ENCODE measurements around the gene CCDC112.

Gene CCDC112

DNA sequence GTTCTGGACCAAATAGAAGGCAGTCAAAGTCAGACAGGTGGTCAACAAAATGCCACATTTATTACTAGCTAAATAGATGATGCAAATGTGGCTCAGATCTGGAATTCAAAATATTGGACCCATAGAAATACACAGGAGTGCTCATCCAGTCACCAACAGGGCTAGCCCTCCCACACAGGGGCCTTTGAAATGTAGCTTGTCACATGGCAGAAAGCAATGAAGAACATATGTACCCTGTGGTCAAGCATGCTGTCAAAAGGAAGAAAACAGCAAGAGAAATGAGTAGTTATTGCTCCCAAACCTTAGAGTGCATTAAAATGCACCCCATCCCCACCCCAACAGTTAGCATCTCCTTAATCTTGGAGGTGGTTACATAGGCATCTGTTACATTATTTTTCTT is 20.9 kb upstream of the CCDC112 start:
- no peak for DNase-seq

DNA sequence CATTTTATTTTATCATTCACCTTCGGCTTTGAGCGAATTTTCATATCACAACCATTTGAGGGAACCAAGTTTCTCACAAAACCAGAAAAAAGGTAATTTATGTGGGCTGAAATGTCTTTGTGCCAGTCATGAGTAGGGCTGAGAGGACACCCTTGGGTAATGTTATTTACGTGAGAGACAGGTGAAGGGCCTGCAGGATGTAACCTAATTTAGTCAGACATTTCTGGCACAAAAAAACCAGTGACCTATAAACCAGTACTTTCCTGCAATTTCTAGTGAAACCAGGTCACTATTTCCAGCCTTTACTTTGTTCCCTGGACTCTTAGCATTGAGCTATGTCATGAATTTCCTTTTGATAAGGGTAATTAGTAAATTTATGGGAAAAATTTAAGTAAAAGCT is 17.2 kb upstream of the CCDC112 start:
- DNase-seq = no peak

DNA sequence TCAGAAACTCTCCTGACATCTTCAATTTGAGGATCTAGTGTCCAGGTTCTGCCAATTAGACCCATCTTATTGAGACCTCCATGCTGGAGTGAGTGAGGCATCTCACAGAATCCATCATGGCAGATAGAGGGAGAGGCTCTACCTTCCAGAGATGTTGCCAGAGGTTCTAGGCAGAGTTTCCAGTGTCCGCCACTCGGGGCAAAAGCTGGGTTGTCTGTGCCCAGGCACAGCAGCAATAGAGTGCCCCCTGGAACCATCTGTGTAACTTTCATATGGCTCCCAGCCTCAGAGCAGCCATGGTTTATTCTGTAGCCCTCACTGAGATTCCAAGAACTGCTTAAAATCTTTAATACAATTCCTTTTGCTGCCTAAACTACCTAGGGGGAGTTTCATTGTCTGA is 16.6 kb upstream of the CCDC112 start:
- no peak for DNase-seq

DNA sequence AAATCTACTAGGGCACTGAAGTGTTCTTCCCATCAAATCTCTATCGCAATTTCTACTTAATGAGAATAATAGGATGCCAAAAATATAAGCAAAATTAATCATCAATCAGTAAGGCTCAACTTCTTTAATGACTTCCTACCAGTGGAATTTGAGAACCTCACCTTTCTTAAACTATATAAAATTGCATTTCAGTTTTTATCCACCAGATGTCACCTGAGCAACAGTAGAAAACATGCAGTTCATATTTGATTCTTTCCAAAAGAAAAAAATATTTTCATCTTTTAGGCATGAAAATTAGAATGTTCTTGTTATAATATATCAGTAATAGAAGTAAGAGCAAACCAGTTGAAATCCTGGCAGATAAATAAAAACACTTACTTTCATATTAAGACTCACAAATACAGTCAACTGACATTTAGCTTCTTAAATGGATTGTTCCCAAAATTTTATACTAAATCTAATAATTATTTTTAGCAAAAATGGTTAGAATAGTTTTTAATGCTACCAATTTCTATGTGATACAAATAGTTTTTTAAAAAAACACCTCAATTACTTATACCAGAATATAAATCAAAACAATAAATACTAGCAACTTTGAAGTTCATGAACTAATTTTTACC is 13.4 kb upstream of the CCDC112 start:
- DNase-seq = no peak

DNA sequence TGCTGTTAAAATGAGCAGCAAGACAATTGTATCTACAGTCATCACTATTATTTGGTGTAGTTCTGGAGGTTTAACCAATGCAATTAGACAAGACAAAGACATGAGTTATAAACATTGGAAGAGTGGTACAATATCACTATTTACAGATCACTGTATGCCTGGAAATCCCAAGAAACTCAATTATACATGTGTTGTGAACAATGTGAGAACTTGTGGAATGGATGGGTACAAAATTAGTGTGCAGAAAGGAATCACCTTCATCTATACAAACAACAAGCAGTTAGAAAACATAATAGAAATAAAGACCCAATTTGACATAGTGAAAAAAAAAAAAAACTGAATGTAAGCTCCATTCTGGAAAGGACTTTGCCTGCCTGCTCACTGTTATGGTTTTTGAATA is 12.4 kb upstream of the CCDC112 start:
- no peak for DNase-seq

DNA sequence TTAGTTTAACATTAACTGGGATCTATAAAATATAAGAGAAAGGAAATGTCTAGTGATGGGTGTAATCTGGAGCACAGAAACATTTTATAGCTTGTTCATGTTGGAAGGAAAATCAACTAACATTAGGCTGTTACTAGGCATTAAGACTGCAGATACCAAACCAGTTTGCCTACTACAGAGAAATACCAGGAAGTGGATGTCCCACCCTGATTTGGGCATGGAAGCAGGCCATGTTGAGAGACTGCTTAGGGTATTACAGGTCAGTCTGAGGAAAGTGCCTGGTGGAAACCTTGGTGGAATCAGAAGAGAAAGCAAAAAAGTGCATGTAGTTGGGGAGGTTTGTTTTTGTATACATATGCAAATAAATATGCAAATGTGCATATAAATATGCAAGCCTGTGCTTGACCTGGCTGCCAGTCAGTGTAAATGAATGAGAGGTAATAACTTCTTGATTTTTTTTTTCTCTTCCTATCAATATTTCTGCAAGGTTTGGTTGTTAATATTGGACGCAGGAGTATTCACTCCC is 9.6 kb upstream of the CCDC112 start:
- DNase-seq = no peak

DNA sequence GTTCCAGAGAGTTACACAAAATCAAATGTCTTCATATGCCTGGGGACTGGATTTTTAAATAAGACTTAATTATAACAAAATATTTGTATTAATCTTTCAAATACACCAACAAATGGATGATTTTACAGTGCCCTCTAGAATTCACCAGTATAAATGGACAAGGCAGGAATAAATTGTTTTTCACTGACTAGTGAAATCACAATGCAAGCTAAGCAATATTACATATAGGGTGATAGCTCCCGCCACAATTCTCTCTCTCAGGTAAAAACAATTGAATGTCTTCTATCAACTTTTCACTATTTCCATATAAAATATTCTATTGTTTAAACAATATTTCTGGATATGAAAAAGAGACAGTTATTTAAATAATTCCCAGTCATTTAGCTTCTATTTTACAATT is 8.0 kb upstream of the CCDC112 start:
- DNase-seq = no peak

DNA sequence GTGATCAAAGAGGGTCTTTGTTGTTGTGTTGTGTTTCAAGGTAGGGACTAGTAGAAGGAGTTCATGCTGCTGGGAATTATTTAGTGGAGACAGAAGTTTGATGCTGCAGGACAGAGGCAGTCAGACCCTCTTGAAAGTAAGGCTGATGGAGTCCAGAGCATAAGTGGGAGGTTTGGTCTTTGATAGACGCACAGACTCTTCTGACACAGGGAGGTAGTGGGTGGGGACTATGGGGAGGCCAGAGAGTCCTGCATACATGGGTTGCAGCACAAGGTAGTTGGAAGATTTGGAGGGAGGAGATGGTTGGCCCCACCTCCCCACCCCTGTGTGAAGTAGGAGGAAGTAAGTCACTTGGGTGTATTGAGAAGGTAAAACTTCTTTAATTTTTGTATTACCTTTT is 2.4 kb upstream of the CCDC112 start:
- DNase-seq = no peak

DNA sequence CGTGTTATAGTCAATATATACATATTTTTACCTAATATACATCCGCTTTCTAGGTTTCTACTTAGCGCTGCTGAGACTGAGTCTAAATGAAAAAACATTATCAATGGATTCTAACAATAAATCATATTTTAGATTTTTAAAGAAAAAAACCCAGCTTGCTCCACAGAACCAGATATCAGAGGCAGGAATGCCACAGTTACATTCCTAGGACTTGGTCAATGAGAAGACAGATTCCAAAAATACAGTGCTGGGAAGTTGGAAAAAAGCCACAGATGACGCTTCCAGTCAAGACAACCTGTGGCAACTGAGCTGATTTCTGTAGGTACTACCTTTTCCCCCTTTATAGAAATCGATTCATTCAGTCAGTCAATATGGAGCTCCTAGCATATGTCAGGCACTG is 577 bp upstream of the CCDC112 start:
- no peak for DNase-seq

DNA sequence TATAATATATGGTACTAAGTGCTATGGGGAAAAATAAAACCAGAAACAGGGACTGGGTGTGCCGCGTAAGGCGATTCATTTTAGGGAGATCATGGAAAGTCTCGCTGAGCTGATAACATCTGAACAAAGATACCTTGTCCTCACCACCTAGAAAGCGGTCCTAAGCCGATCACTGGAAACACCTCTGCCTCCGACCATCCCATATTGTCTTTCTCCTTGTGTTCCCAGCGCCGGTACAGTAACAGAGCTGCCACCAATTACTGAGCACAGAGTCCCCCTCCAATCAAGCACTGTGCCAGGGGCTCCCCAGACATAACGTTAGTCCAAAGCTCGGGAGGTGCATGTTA is 704 bp downstream of the CCDC112 start:
- DNase-seq = no peak

DNA sequence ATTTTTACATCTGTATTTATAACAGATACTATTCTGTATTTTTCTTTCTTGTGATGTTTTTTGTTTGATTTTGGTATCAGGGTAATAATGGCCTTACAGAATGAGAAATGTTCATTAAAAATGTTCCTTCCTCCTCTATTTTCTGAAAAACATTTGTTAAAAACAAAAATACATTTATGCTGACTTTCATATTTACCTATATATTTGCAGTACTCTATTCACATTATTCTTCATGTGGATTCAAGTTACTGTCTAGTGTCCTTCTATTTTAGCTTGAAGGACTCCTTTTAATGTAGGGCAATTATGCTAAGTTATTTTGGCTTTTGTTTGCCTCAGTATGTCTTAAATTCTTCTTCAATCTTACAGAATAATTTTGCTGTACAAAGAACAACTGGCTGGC is 5.1 kb downstream of the CCDC112 start:
- no peak for DNase-seq

DNA sequence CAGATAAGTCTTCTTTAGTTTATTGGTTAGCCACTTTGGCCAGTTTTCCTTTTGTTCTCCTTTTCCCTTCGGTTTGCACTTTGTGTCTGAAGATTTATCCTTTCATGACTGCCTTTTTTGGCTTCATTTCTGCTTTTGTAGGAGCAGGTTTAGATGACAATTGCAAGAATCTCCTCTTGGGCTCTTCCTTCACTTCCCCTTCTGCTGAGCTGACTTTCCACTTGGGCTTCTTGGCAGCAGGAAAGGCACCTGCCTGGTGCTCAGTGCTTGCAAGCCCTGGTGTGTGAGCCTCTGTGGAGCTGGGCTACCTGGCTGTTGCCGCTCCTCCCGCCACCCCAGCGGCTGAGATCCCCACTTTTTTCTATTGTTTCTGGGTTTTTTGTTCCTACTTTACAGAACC is 7.3 kb downstream of the CCDC112 start:
- no peak for DNase-seq

DNA sequence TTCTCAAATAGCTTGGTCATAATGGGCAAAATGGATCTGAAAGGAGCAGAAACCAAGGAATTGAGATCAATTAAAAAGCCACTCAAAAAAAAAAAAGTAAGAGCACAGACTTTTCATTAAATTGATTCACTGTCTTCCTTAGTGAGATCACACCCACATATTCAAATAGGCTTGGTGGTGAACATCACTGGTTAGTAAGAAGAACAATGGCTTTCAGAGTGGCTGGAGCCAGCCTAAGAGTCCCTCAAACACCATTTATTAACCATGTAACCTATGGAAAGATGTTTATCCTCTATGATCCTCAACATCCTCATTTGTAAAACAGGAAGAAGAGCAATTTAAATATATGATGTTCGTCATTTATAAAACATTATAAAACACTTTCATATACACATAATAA is 12.4 kb downstream of the CCDC112 start:
- DNase-seq = no peak

DNA sequence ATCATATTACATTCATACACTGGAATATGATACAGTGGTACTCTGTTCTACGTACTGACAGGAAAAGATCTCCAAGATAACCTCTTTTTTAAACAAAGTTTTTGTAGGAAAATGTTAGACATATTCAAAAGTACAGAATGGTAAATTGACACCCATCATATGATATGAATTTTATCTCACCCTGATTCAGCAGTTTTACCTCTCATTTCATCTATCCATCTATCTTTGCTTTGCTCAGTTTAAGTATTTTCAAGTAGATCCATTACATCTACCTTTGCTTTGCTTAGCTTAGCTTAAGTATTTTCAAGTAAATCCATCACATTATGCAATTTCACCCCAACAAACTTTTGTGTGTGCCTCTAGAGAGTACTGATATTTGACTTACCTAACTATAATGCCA is 14.3 kb downstream of the CCDC112 start:
- DNase-seq = no peak

DNA sequence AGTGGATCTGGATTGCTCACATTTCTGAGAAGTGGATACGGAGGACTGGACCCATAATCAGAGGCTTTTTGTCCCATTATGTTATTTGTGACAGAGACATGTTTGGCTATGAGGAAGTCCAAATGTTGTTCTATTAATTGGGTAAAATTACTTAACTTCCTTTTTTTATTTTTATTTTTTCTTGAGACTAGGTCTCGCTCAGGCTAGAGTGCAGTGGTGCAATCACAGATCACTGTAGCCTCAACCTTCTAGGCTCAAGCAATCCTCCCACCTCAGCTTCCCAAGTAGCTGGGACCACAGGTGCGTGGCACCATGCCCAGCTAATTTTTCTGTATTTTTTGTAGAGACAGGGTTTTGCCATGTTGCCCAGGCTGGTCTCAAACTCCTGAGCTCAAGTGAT is 21.9 kb downstream of the CCDC112 start:
- no peak for DNase-seq

DNA sequence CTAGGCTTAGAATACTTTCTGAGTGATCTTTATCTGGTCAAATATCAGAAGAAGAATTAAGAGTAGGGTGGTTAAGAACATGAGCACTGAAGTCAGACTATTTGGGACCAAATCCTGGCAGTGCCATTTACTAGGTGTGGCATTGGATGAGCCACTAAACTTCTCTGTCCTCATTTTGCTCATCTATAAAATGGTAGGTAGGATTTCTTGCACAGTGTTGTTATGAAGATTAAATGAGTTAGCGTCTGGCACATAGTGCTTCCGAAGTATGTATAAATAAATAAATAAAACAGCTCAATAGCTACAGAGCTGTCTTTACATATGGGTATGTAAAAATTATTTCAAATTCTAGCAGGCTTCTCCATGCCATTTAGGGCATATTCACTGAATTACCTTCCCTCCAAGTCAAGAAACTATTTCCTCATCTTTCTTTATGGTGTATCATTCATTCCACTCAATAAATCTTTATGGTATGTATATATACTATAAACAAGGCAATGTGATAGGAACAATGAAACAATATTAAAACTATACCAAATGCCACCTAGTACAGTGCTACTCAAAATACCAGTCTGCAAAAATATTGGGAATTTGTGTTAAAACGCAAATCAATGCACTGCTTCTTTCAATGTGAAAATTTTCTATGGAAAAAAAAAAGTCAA is 24.0 kb downstream of the CCDC112 start:
- no peak for DNase-seq

DNA sequence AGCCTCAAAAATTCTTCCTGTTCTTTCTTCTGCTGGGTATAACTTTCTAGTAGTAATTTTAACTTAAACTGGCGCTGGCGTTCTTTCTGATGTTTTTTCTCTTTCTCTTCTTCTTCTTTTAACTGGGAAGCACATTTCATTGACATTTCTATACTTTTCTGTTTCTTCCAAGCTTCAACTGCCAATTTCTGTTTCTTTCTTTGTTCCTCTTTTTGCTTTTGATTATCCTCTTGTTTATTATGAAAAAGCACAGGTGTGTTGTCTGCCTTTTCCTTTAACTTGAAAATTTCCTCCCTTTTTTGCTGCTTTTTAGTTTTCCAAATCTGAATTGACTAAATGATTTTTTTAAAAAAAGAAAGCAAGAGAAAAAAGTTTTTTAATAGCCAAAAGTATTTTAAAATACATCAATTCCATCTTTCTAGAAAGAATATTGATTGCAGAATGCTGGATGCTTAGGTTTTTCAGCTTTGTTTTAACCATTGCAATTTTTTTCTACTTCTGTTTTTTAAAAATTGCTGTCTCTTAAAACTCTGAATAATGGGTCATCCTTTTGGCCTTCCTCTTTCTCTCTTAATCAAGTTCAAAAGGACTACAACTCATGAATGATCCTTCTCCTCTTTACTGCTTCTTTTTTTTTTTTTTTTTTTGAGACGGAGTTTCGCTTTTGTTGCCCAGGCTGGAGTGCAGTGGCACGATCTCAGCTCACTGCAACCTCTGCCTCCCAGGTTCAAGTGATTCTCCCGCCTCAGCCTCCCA is 25.0 kb downstream of the CCDC112 start:
- DNase-seq = no peak

DNA sequence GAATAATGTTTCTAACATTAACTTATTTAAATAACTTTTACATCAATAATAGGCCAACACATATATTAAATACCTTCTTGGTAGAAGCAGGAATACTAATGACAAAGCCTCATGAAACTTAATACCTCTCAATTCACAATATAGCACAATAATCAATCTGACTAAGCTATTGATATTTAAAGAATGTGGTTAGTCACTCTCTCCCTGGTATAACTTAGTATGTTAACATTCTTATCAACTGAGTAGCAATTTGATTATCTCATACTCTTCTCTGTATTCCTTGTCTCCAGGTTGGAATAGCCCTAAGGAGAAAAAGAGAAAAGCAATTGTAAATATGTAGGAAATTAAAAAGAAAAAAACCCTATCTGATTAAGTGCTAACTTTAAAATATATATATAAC is 28.8 kb downstream of the CCDC112 start:
- no peak for DNase-seq

DNA sequence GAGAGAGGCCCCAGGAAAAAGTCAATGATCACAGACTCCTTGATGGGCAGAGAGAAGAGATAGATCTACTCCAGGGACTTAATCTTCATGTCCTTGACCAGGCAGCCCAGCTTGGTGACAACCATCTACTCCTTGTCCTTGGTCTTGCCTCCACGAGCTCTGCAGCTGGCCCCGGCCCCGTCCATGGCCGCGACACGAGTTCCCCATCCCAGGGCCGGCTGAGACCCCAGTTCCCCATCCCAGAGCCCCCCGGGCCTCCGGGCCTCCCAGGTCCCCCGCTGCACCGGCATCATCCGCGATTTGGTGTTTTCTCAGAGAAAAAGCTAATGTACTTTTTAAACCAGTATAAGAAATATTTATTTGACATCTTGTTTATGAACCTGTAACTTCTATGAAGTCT is 31.2 kb downstream of the CCDC112 start:
- no peak for DNase-seq

DNA sequence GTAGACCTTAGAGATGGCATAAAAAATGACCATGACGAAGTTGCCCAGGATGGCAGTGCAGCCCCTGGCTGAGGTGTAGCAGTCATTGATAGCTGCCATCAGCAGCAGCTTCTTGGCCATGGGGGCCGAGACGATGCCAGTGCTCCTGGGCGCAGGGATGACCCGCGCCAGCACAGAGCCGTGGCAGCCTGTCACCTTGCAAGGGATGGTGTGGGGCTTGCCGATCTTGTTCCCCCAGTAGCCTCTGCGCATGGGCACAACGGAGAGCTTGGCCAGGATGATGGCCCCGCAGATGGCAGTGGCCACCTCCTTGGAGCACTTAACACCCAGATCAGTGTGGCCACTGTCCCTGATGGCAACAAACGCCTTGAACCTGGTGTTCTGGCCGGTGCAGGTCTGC is 31.7 kb downstream of the CCDC112 start:
- DNase-seq = no peak

DNA sequence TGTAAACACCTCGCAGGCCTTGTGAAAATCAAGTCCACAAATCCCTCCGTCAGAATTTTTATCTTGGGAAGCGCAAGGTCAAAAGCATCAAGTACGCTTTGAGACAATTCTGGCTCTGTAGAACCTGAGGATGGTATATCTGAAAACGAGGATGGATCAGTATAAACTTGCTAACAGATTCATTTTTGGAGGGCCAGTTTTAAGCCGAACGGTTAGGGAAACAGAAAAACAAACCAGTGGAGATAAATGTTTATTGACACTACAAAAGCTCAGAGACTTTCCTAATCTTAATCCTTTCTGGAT is 33.4 kb downstream of the CCDC112 start:
- no peak for DNase-seq

DNA sequence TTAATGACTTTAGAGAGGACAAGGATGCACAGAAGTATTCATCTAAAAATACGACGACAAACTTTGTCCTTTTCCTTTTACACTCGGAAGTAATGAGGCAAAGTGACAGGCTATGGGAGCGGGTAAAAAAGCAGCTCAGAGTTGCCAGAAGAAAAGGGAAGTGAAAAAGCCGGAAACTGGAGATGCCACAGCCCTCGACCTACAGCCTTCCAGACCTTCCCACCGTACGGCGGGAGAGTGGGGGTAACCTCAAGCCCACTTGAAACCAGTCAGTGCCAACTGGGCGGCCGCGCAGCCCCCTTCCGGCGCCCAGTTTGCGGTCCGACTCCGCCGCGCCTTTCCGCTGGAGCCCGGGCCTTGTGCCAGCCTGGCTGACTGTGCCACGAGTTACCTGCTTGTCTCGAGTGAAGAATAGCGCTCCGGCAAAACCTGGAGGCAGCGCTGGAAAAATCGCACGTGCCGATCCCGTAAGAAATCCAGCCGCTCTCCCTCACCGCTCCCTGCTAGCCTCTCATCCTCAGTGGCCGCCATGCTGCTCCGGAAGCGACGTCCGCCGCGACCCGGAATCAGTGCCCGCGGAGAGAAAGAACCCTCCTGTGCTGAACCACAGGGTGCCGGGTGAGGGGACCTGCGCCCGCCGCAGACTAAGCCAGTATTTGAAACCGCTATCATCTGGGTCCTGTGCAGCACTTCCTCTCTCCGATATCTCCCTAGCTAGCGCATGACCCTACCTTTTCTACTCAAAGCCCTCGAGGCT is 34.0 kb downstream of the CCDC112 start, which contains the start of gene PGGT1B:
Gene PGGT1B (minus strand): TSS at position 557 of the 757 bp plus-strand sequence. CDS start 26 bp downstream, at position 531.
- peak; percentile 87 for DNase-seq

DNA sequence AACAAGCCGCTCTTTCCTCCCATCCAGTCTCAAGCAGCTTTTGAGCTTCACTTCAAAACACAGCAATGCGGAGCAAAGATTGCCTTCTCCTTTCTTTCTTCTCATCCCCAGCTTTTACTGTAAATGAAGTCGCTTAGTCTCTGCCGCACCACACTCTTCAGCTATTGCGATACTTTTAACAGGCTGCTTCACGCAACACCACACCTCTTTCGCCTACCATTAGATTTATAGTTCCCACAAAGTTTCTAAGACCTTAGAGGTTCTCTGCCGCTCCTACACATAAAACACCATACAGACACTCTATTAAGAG is 34.5 kb downstream of the CCDC112 start:
- no peak for DNase-seq

DNA sequence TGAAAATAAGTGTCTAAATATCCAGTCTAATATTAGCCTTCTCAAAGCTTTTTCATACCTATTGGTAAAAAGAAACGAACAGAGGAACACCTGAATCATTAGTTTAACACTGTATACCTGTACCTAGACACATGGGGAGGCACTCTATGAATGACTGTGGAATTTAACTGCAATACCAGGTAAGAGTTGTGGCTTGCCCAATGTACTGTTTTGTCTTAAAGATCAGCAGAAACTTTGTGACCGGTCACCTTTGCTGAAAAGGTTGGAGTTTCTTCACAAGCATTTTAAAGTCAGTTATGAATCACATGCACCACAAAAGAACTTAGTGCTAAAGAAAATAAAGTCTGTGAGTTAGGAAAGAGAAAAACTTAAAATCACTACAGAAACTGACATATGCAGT is 36.2 kb downstream of the CCDC112 start:
- no peak for DNase-seq
